Right ventricle myocardium superior (tissue), 1 donor: ENCODE data around the gene SLC27A3. TPM values are rescaled to one million over a fixed set of nuclear protein-coding genes. Genes with fewer than 3 reads are reported as not detected.
A peak's percentile ranks its signal among the peaks of the same experiment; 100 is the strongest.
"Not testable (repeated sequence)": the region's sequence is repeated elsewhere in the genome, so short reads cannot be mapped to it uniquely, and the experiment has no call there.

Experiments
- ATAC-seq: fragments of 200-7000 bp; cut with Tn5 transposase; one replicate; pipeline ENCODE4 v1.9.1; 2020; ENCODE audit warnings: mild to moderate bottlenecking; ENCODE audit not compliant: poor library complexity
- DNase-seq: peaks from one replicate; pipeline ENCODE4 v3.0.0-alpha.2; 2020
- intact Hi-C: fragments of 100-400 bp; cut with DNase I; formaldehyde crosslinking; loops from one replicate; pipeline ENCODE4 v1.11.2; 2022
- total RNA-seq: library from RNA; stranded (reverse); fragmentation: NEBNext Ultra II Directional; extraction: Animal tissue kit (Norgen Biotek cat#: 25700); gene quantifications from one replicate; pipeline ENCODE4 v1.2.1, GENCODE V29; 2021
- donor health status: DM: no; HTN: yes; CAD: no; lungs with severe emphysema.

The SLC27A3 gene
- total RNA-seq, 1 donor from 2014 or later: 12.0 TPM

- intact Hi-C loops: no loop called here
- ATAC-seq: no peak
- DNase-seq: no peak
Measured at GRCh38 chr1:153776845-153777370, 1.7 kb downstream of the SLC27A3 start.

GRCh38 chr1:153777648-153778047 is 2.4 kb downstream of the SLC27A3 start:
- intact Hi-C loops: no loop called here
- no peak for ATAC-seq
- no peak for DNase-seq

GRCh38 chr1:153778051-153778823 is 3.0 kb downstream of the SLC27A3 start:
- intact Hi-C loops: no loop called here

GRCh38 chr1:153778824-153779519 is 3.8 kb downstream of the SLC27A3 start:
- intact Hi-C loops: no loop called here
- DNase-seq: no peak
- no peak for ATAC-seq

More at GRCh38 chr1:153778051-153778823, 3.0 kb downstream of the SLC27A3 start:
- ATAC-seq (no peak), DNase-seq (no peak)

GRCh38 chr1:153779781-153780541 is 4.8 kb downstream of the SLC27A3 start:
- intact Hi-C loops: no loop called here
- no peak for DNase-seq
- ATAC-seq: no peak

- intact Hi-C loops: no loop called here
- DNase-seq (no peak), ATAC-seq (no peak)
Measured at GRCh38 chr1:153780551-153780950, 5.3 kb downstream of the SLC27A3 start.

- DNase-seq, ATAC-seq, intact Hi-C loops: not testable (repeated sequence)
Measured at GRCh38 chr1:153782648-153783047, 7.4 kb downstream of the SLC27A3 start.

- peak; percentile 99 for ATAC-seq
- peak; percentile 96 for DNase-seq
- intact Hi-C loops: no loop called here
Measured at GRCh38 chr1:153783233-153784190, 8.3 kb downstream of the SLC27A3 start.

GRCh38 chr1:153786038-153786790 is 11.0 kb downstream of the SLC27A3 start:
- ATAC-seq: no peak
- intact Hi-C loops: no loop called here

GRCh38 chr1:153789478-153790034 is 14.3 kb downstream of the SLC27A3 start:
- DNase-seq (no peak), ATAC-seq (no peak)
- intact Hi-C loops: no loop called here

More at GRCh38 chr1:153786038-153786790, 11.0 kb downstream of the SLC27A3 start:
- DNase-seq: no peak

GRCh38 chr1:153790313-153790965 is 15.2 kb downstream of the SLC27A3 start:
- intact Hi-C loops: no loop called here

GRCh38 chr1:153790966-153791647 is 15.9 kb downstream of the SLC27A3 start:
- peak; percentile 68 for DNase-seq
- peak; percentile 36 for ATAC-seq
- intact Hi-C loops: no loop called here

More at GRCh38 chr1:153790313-153790965, 15.2 kb downstream of the SLC27A3 start:
- DNase-seq (peak; percentile 90), ATAC-seq (peak; percentile 94)

GRCh38 chr1:153791648-153792253 is 16.5 kb downstream of the SLC27A3 start:
- intact Hi-C loops: no loop called here
- DNase-seq (no peak), ATAC-seq (no peak)

GRCh38 chr1:153792631-153793041 is 17.4 kb downstream of the SLC27A3 start:
- intact Hi-C loops: no loop called here
- DNase-seq (no peak), ATAC-seq (no peak)

- DNase-seq (no peak), ATAC-seq (no peak)
- intact Hi-C loops: no loop called here
Measured at GRCh38 chr1:153793261-153793972, 18.2 kb downstream of the SLC27A3 start.
